Smooth muscle cell (in vitro differentiated cells): ENCODE measurements around the gene PPP1R37. TPM values are rescaled to one million over a fixed set of nuclear protein-coding genes. Genes with fewer than 3 reads are reported as not detected.
"Not testable (repeated sequence)": the region's sequence is repeated elsewhere in the genome, so short reads cannot be mapped to it uniquely, and the experiment has no call there.

Experiments used
- DNase-seq: peaks from one replicate; lab custom pipeline; 2025; ENCODE audit not compliant: unreplicated experiment; lab: John Stamatoyannopoulos, UW
- H2AFZ ChIP-seq: fragments of 200-600 bp; sonication (generic); 2 replicates; pipeline ENCODE4 v1.6.0; 2016; ENCODE audit warnings: antibody characterized with exemption, low read depth, mild to moderate bottlenecking
- H3F3A ChIP-seq: fragments of 200-600 bp; sonication (generic); 2 replicates; pipeline ENCODE4 v1.6.0; 2017; ENCODE audit warnings: antibody characterized with exemption, low read depth
- H3K27ac ChIP-seq: fragments of 200-600 bp; sonication (generic); 2 replicates; pipeline ENCODE4 v1.5.1; 2016; ENCODE audit warnings: low read depth, mild to moderate bottlenecking
- H3K27me3 ChIP-seq: fragments of 200-600 bp; sonication (generic); 2 replicates; pipeline ENCODE4 v1.6.1; 2016; ENCODE audit warnings: low read depth, mild to moderate bottlenecking
- H3K36me3 ChIP-seq: fragments of 200-600 bp; sonication (generic); 2 replicates; pipeline ENCODE4 v1.5.1; 2016; ENCODE audit warnings: low read depth
- H3K4me1 ChIP-seq: fragments of 200-600 bp; sonication (generic); 2 replicates; pipeline ENCODE4 v1.5.1; 2016; ENCODE audit warnings: low read depth
- H3K4me2 ChIP-seq: fragments of 200-600 bp; sonication (generic); 2 replicates; pipeline ENCODE4 v1.6.0; 2016; ENCODE audit warnings: mild to moderate bottlenecking
- H3K4me3 ChIP-seq: fragments of 200-600 bp; sonication (generic); 2 replicates; pipeline ENCODE4 v1.5.1; 2016; ENCODE audit warnings: mild to moderate bottlenecking
- H3K79me2 ChIP-seq: fragments of 200-600 bp; sonication (generic); 2 replicates; pipeline ENCODE4 v1.6.0; 2016; ENCODE audit warnings: low read depth, mild to moderate bottlenecking
- H3K9ac ChIP-seq: fragments of 200-600 bp; sonication (generic); 2 replicates; pipeline ENCODE4 v1.6.0; 2016; ENCODE audit warnings: low read depth
- H3K9me3 ChIP-seq: fragments of 200-600 bp; sonication (generic); replicated peaks from 2 replicates; pipeline ENCODE4 v1.5.1; 2016; ENCODE audit warnings: low read depth
- H4K20me1 ChIP-seq: fragments of 200-600 bp; sonication (generic); 2 replicates; pipeline ENCODE4 v1.6.0; 2016; ENCODE audit warnings: low read depth
- CTCF ChIP-seq: fragments of 200-600 bp; sonication (generic); IDR thresholded peaks from 2 replicates; pipeline ENCODE4 v1.5.1; 2017; ENCODE audit warnings: borderline replicate concordance, mild to moderate bottlenecking, antibody characterized with exemption; ENCODE audit not compliant: insufficient read depth, poor library complexity, severe bottlenecking
- WGBS: methylation state at CpG from one replicate; pipeline ENCODE4 v1.1.7; 2016; ENCODE audit warnings: low lambda C conversion rate; 5-methylcytosine and 5-hydroxymethylcytosine counted together
- polyA plus RNA-seq: library from polyadenylated mRNA; unstranded; fragments of >200 nt; fragmentation: Nextera tagmentation; extraction: Ambion mirVana; gene quantifications from 2 replicates; pipeline ENCODE4 v1.2.1, GENCODE V29; 2016
- total RNA-seq: library from RNA; depleted of rRNA; stranded (reverse); fragments of >200 nt; gene quantifications from 2 replicates; pipeline ENCODE4 v1.2.3, GENCODE V29; 2014

PPP1R37 gene
- total and polyA plus RNA-seq, 2 experiments from 2014 or later = 8.2 to 11.7 TPM

- Histone ChIP-seq H3K79me2 (peaks cover 66% of the 10 kb centered on the region), H3K9me3 (no peaks in the 10 kb centered on the region), H2AFZ (no peak overlapping the region), H3K4me2 (no peak overlapping the region), H4K20me1 (peaks cover 100% of the 10 kb centered on the region), H3K9ac (no peak overlapping the region), H3K36me3 (no peaks in the 10 kb centered on the region), H3F3A (no peaks in the 10 kb centered on the region), H3K4me3 (no peak overlapping the region), H3K4me1 (peaks cover 6% of the 10 kb centered on the region), H3K27ac (no peak overlapping the region), H3K27me3 (no peaks in the 10 kb centered on the region)
- TF ChIP-seq CTCF = no peak
- DNase-seq = no peak
- WGBS = 94% methylated on average over 21 of the region's 21 CpGs
These were observed 23.0 kb downstream of the PPP1R37 start for GRCh38 chr19:45115809-45116615.

GRCh38 chr19:45117167-45117594 is 24.2 kb downstream of the PPP1R37 start:
- peaks cover 100% of the 10 kb centered on the region for H4K20me1 ChIP-seq
- H3K9ac ChIP-seq = no peak overlapping the region
- no peak for DNase-seq
- no peak for TF ChIP-seq CTCF
- H3K9me3 ChIP-seq = no peaks in the 10 kb centered on the region
- peak overlapping the region; percentile 21 for H3K4me2 ChIP-seq
- peaks cover 66% of the 10 kb centered on the region for H3K79me2 ChIP-seq
- 39% methylated on average over 16 of the region's 16 CpGs for WGBS
- no peak overlapping the region for H3K27ac ChIP-seq
- no peak overlapping the region for H3K4me3 ChIP-seq
- H3F3A ChIP-seq = no peaks in the 10 kb centered on the region
- no peaks in the 10 kb centered on the region for H3K36me3 ChIP-seq
- no peak overlapping the region for H2AFZ ChIP-seq
- H3K27me3 ChIP-seq = no peaks in the 10 kb centered on the region
- peaks cover 6% of the 10 kb centered on the region for H3K4me1 ChIP-seq

- H3K9ac ChIP-seq = no peak overlapping the region
- no peak overlapping the region for H3K4me3 ChIP-seq
- no peaks in the 10 kb centered on the region for H3K9me3 ChIP-seq
- no peak overlapping the region for H3K4me2 ChIP-seq
- H3K79me2 ChIP-seq = peaks cover 64% of the 10 kb centered on the region
- no peaks in the 10 kb centered on the region for H3K36me3 ChIP-seq
- no peaks in the 10 kb centered on the region for H3K27me3 ChIP-seq
- H3K4me1 ChIP-seq = peaks cover 6% of the 10 kb centered on the region
- WGBS = 79% methylated on average over 12 of the region's 12 CpGs
- TF ChIP-seq CTCF = no peak
- no peak overlapping the region for H3K27ac ChIP-seq
- H4K20me1 ChIP-seq = peaks cover 100% of the 10 kb centered on the region
- no peak for DNase-seq
- no peak overlapping the region for H2AFZ ChIP-seq
- H3F3A ChIP-seq = no peaks in the 10 kb centered on the region
These were observed 24.7 kb downstream of the PPP1R37 start for GRCh38 chr19:45117671-45118070.

- H3F3A ChIP-seq = no peaks in the 10 kb centered on the region
- H3K4me3 ChIP-seq = no peak overlapping the region
- H3K4me1 ChIP-seq = peaks cover 6% of the 10 kb centered on the region
- no peak for TF ChIP-seq CTCF
- H2AFZ ChIP-seq = no peak overlapping the region
- H3K36me3 ChIP-seq = no peaks in the 10 kb centered on the region
- H3K4me2 ChIP-seq = no peak overlapping the region
- H4K20me1 ChIP-seq = peaks cover 100% of the 10 kb centered on the region
- no peaks in the 10 kb centered on the region for H3K9me3 ChIP-seq
- WGBS = 92% methylated on average over 5 of the region's 5 CpGs
- H3K9ac ChIP-seq = no peak overlapping the region
- no peaks in the 10 kb centered on the region for H3K27me3 ChIP-seq
- H3K79me2 ChIP-seq = peaks cover 61% of the 10 kb centered on the region
- no peak overlapping the region for H3K27ac ChIP-seq
- no peak for DNase-seq
These were observed 25.1 kb downstream of the PPP1R37 start for GRCh38 chr19:45118106-45118505.

GRCh38 chr19:45118591-45119355 is 25.8 kb downstream of the PPP1R37 start:
- H3K9ac ChIP-seq, H3K4me2 ChIP-seq, H3K27me3 ChIP-seq, H3K27ac ChIP-seq, H3F3A ChIP-seq, H3K4me1 ChIP-seq, H3K9me3 ChIP-seq, H2AFZ ChIP-seq, DNase-seq, H3K4me3 ChIP-seq, H3K36me3 ChIP-seq: not testable (repeated sequence)
- Histone ChIP-seq H4K20me1 (peaks cover 100% of the 10 kb centered on the region), H3K79me2 (peaks cover 56% of the 10 kb centered on the region)
- WGBS = 93% methylated on average over 18 of the region's 18 CpGs
